ENCODE results near the gene UBE2E2.

The UBE2E2 gene

DNA sequence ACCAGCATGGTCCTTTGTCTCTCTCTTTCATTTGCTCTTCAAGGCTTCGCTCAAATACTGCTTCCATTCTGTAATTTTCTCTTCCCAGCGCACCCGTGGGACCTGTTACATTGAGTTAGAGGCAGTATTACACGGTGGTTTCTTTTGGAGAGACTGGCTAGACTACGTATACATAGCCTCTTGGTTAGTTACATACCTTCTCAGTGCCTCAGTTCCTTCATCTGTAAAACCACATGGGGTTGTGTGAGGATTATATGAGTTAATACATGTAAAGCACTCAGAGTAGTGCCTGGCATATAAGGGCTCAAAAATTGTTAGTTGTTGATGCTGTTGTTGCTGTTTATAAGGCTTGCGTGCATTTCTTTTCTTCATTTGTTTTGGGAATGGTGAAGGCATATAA is 33.8 kb downstream of the UBE2E2 start:
- DNase-seq (ENCODE audit: extremely low read depth, low read depth): no peak
- TF ChIP-seq, protein P1, sequence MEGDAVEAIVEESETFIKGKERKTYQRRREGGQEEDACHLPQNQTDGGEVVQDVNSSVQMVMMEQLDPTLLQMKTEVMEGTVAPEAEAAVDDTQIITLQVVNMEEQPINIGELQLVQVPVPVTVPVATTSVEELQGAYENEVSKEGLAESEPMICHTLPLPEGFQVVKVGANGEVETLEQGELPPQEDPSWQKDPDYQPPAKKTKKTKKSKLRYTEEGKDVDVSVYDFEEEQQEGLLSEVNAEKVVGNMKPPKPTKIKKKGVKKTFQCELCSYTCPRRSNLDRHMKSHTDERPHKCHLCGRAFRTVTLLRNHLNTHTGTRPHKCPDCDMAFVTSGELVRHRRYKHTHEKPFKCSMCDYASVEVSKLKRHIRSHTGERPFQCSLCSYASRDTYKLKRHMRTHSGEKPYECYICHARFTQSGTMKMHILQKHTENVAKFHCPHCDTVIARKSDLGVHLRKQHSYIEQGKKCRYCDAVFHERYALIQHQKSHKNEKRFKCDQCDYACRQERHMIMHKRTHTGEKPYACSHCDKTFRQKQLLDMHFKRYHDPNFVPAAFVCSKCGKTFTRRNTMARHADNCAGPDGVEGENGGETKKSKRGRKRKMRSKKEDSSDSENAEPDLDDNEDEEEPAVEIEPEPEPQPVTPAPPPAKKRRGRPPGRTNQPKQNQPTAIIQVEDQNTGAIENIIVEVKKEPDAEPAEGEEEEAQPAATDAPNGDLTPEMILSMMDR (IDR thresholded peaks at IDR 0.05; ENCODE audit: low read depth, low read length, missing control alignments): no peak
- no peak overlapping the region for H3K4me3 ChIP-seq (replicated peaks; ENCODE audit: low read depth, low read length)

DNA sequence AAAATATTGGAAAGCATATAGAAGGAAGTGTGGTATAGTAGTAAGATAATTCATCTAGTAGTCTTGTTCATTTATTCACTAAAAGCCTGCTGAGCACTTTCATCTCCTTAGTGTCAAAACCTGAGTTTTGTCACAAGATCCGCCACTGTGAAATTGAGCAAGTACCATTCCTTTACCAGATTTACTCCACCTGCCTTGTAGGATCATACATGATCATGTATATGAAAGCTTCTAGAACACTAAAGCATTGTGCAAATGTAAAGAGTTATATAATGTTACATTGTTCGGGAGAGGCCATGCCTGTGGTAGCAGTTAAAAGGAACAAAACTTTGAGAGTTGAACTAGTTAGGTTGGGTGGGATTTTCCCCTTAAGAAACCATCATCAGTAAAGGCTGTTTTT is 35.0 kb downstream of the UBE2E2 start:
- TF ChIP-seq, protein P1 (IDR thresholded peaks at IDR 0.05; ENCODE audit: low read depth, low read length, missing control alignments): no peak
- no peak overlapping the region for H3K4me3 ChIP-seq (replicated peaks; ENCODE audit: low read depth, low read length)
- DNase-seq (ENCODE audit: extremely low read depth, low read depth): no peak

DNA sequence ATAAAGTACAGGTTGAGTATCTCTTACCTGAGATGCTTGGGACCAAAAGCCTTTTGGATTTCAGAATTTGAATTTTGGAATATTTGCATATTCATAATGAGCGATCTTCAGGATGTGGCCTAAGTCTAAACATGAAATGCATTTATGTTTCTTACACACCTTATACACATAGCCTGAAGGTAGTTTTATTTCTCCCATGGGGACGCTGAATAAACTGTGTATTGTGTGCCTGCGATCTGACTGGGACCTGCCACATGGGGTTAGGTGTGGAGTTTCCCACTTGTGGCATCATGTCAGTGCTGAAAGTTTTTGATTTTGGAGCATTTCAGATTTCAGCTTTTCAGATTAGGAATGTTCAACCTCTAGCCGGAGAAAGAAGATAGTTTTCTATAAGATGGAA is 35.5 kb downstream of the UBE2E2 start:
- TF ChIP-seq, protein P1 (IDR thresholded peaks at IDR 0.05; ENCODE audit: low read depth, low read length, missing control alignments): no peak

DNA sequence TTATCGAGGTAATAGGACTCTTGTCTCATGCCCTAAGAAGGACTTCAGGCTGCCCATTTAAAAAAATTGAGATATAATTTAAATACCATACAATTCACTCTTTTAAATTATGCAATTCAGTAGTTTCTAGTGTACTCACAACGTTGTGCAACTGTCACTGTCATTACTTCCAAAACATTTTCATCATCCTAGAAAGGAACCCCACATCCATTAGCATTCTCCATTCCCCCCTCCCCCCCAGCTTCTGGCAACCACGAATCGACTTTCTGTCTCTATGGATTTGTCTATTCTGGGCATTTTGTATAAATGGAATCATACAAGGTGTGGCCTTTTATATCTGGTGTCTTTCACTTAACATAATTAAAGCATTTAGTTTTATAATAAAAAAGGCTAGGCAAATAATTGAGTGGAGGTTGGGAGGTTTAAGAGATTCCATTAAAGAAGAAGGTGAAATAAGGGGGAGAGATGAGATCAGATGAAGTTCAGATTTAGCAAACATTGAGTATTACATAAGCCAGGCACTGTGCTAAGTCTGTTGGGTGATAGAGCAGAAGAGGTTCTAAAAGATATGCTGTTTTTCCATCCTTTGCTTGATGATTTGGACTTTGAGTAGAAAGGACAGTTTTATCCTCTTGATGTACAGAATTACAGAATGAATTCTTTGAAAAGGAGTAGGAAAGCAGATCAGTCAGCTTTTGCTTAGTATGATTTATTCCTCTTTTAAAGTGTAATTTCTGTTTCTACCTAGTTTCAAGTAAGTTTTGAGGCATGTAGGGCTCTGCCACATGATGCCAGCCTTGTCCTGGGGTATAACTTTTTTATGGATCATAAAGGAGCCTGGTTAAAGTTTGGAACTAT is 36.3 kb downstream of the UBE2E2 start:
- no peak for DNase-seq (ENCODE audit: extremely low read depth, low read depth)
- H3K4me3 ChIP-seq (replicated peaks; ENCODE audit: low read depth, low read length): no peak overlapping the region
- TF ChIP-seq, protein P1 (IDR thresholded peaks at IDR 0.05; ENCODE audit: low read depth, low read length, missing control alignments): no peak

More for the DNA sequence above, 35.5 kb downstream of the UBE2E2 start:
- no peak for DNase-seq (ENCODE audit: extremely low read depth, low read depth)
- no peak overlapping the region for H3K4me3 ChIP-seq (replicated peaks; ENCODE audit: low read depth, low read length)

DNA sequence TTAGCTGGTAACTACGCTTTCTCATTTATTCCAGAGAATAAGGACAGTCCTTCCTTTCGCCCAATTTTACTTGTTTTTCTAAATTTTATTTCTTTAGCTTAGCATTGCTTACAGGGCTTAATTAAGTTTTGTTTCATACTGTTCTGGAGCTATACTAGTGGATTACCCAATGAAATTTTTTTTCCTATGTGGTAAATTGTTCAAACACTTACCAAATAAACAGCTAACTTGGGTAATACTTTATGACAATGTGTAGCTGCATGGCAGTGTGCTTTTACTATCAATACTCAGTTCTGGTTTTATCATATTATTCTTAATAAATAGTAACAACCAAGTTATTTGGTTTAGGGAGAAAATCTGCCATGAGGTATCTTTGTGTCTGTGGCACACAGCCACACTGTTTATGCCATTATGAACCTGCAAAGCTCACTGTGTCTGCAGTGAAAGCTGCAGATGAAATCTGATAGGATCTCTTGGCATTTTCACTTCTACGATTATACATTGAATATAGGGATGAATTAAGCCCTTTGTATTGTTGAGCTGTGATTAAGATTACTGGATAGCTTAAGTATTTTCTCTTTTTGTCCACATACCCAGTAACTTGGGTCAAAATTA is 37.2 kb downstream of the UBE2E2 start:
- TF ChIP-seq, protein P1 (IDR thresholded peaks at IDR 0.05; ENCODE audit: low read depth, low read length, missing control alignments): no peak
- no peak overlapping the region for H3K4me3 ChIP-seq (replicated peaks; ENCODE audit: low read depth, low read length)
- DNase-seq (ENCODE audit: extremely low read depth, low read depth): no peak

DNA sequence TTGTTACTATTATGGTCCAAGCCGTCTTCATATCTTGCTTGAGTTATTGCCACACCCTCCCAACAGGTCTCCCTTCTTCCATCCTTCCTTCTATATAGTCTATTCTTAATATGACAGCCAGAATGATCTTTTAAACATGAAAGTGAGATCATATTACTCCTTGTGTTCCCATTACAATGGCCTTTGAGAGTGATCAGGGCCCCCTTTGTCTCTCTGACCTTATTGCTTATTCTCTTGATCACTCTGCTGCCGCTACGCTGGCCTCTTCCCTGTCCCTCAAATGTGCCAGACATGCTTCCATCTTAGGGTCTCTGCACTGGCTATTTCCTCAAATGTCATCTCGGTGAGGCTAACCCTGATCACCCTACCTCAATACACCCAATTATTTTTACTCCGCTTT is 38.1 kb downstream of the UBE2E2 start:
- no peak for DNase-seq (ENCODE audit: extremely low read depth, low read depth)
- H3K4me3 ChIP-seq (replicated peaks; ENCODE audit: low read depth, low read length): no peak overlapping the region
- TF ChIP-seq, protein P1 (IDR thresholded peaks at IDR 0.05; ENCODE audit: low read depth, low read length, missing control alignments): no peak

Data from HFF-Myc (cell line).